ENCODE data around the gene TMEM80.

The TMEM80 gene

DNA sequence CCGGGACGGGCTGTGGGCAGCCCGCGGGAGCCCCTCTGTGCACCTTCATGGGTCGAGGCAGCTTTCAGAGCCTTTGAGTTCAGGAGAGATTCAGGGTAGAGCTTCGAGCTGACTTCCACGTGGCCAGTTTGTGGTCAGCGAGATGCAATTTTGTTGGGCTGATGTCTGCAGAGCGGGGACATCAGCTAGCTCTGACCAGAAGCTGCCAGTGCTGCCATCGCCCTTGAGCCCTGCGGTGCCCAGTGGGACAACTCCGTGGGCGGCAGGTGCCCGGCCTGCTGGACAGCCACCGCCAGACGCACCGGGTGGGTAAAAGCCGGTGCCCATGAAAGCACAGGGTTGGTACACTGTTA is 52.4 kb downstream of the TMEM80 start:
- DNase-seq = peak; percentile 35

DNA sequence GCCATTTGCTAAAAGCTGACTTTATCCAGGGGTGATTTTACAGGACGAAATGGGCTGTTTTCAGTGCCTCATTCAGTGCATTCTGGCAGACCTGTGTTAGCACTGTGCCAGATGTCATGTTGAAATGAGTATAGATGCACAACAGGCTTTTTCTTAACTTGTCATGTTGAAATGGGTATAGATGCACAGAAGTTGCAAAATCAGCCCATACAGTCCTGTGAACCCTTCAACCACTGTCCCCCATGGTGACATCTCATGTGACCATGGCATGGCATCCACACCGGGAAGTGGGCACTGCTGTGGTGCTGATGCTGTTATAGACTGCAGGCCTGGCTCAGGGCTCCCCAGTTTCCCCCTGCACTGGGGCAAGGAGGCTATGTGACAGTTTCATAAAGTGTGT is 54.1 kb downstream of the TMEM80 start:
- DNase-seq = no peak
